HCT116 (cell line): Measurements from ENCODE around the gene STBD1. TPM values are rescaled to one million over a fixed set of nuclear protein-coding genes. Genes with fewer than 3 reads are reported as not detected.

Experiments
- ATAC-seq: fragments of 200-7000 bp; cut with Tn5 transposase; 2 replicates; pipeline ENCODE4 v1.9.1; 2020; ENCODE audit warnings: mild to moderate bottlenecking, moderate library complexity
- BruUV-seq: library from RNA; stranded (reverse); fragments of 400-500 nt; replicated peaks from 2 replicates; lab custom pipeline; 2021; lab: Mats Ljungman, UMichigan
- CTCF ChIA-PET: fragments of 300-600 bp; sonication (Branson Sonifier 250); formaldehyde crosslinking; loops from one replicate; lab custom pipeline; 2021; ENCODE audit warnings: antibody characterized with exemption; lab: Charles Lee
- POLR2A ChIA-PET: fragments of 300-600, 350-600 bp; sonication (Branson Sonifier 250); formaldehyde crosslinking; loops from one replicate; lab custom pipeline; 2021; ENCODE audit warnings: antibody characterized with exemption; lab: Charles Lee
- RAD21 ChIA-PET, 2 experiments: fragments of 300-600 bp; sonication (Branson Sonifier 250); formaldehyde crosslinking; loops; one replicate each; lab custom pipeline; 2023; ENCODE audit warnings: low total read pairs in 2 of 2; ENCODE audit not compliant: uncharacterized antibody in 2 of 2, unreplicated experiment in 2 of 2, low non-redundant PET in 1 of 2; lab: Charles Lee
- DNase-seq: peaks from one replicate; pipeline ENCODE4 v3.0.0-alpha.2; 2010; ENCODE audit warnings: low read depth, low spot score
- H2AFZ ChIP-seq: fragments of 200-600 bp; shearing (Covaris generic), sonication (generic); 2 replicates; pipeline ENCODE4 v1.6.1; 2017; ENCODE audit warnings: low read depth, mixed run types, mixed read lengths, antibody characterized with exemption, low read length; ENCODE audit not compliant: poor library complexity, severe bottlenecking
- H3K27ac ChIP-seq: 2 replicates; pipeline ENCODE4 v1.5.1; 2012; ENCODE audit warnings: low read depth, low read length
- H3K27me3 ChIP-seq: fragments of 200-600 bp; sonication (generic); 2 replicates; pipeline ENCODE4 v1.6.1; 2016; ENCODE audit warnings: mixed run types, low read length, mixed read lengths; ENCODE audit not compliant: insufficient read depth
- H3K36me3 ChIP-seq, 2 experiments: fragments of 200-500 bp in 1 of 2; fragments of 200-600 bp in 1 of 2; sonication (Bioruptor generic) in 1 of 2; sonication (generic) in 1 of 2; 2 replicates each; pipeline versions ENCODE4 v1.5.1 to v1.6.1; 2014 to 2016; ENCODE audit warnings: low read length in 2 of 2, inconsistent platforms in 1 of 2, mixed read lengths in 1 of 2, mixed run types in 1 of 2; ENCODE audit not compliant: insufficient read depth in 2 of 2, control insufficient read depth in 1 of 2
- H3K4me1 ChIP-seq, 2 experiments: fragments of 200-600 bp in 1 of 2; sonication (generic) in 1 of 2; 2 replicates each; pipeline versions ENCODE4 v1.5.1 to v1.6.1; 2012 to 2017; ENCODE audit warnings: low read length in 2 of 2, inconsistent platforms in 1 of 2, mild to moderate bottlenecking in 1 of 2, mixed read lengths in 1 of 2, mixed run types in 1 of 2, moderate library complexity in 1 of 2; ENCODE audit not compliant: insufficient read depth in 2 of 2, control insufficient read depth in 1 of 2
- H3K4me2 ChIP-seq: fragments of 200-600 bp; sonication (generic); 2 replicates; pipeline ENCODE4 v1.6.1; 2017; ENCODE audit warnings: mixed run types, low read length, mixed read lengths
- H3K4me3 ChIP-seq, 2 experiments: fragments of 200-600 bp in 1 of 2; sonication (generic) in 1 of 2; replicated peaks in 1 of 2; 2 replicates each; pipeline ENCODE4 v1.5.1; 2011 to 2016; ENCODE audit warnings: low read length in 2 of 2, control low read depth in 1 of 2, low read depth in 1 of 2, mild to moderate bottlenecking in 1 of 2, mixed read lengths in 1 of 2, mixed run types in 1 of 2
- H3K79me2 ChIP-seq: fragments of 200-600 bp; sonication (generic); 2 replicates; pipeline ENCODE4 v1.6.1; 2017; ENCODE audit warnings: mild to moderate bottlenecking, mixed run types, low read length, moderate library complexity, mixed read lengths; ENCODE audit not compliant: insufficient read depth
- H3K9ac ChIP-seq: fragments of 200-600 bp; sonication (generic); 2 replicates; pipeline ENCODE4 v1.6.1; 2016; ENCODE audit warnings: low read length, mixed read lengths
- H3K9me2 ChIP-seq: fragments of 200-600 bp; sonication (generic), shearing (Covaris generic); 2 replicates; pipeline ENCODE4 v1.6.1; 2017; ENCODE audit warnings: mixed run types, mild to moderate bottlenecking, moderate library complexity; ENCODE audit not compliant: insufficient read depth
- H3K9me3 ChIP-seq, 2 experiments: fragments of 200-500 bp in 1 of 2; fragments of 200-600 bp in 1 of 2; sonication (Bioruptor generic) in 1 of 2; sonication (generic) in 1 of 2; 2 replicates each; pipeline ENCODE4 v1.6.1; 2014 to 2017; ENCODE audit warnings: low read length in 2 of 2, mixed read lengths in 2 of 2, inconsistent platforms in 1 of 2, low read depth in 1 of 2, mild to moderate bottlenecking in 1 of 2, mixed run types in 1 of 2, moderate library complexity in 1 of 2; ENCODE audit not compliant: control insufficient read depth in 1 of 2, insufficient read depth in 1 of 2
- H4K20me1 ChIP-seq: fragments of 200-600 bp; sonication (generic), shearing (Covaris generic); 2 replicates; pipeline ENCODE4 v1.6.1; 2017; ENCODE audit warnings: mixed run types, mild to moderate bottlenecking, moderate library complexity; ENCODE audit not compliant: insufficient read depth
- ATF3 ChIP-seq: IDR thresholded peaks from 2 replicates; pipeline ENCODE4 v1.6.1; 2012
- CBX3 ChIP-seq: IDR thresholded peaks from 2 replicates; pipeline ENCODE4 v1.6.1; 2012; ENCODE audit warnings: low read depth
- CEBPB ChIP-seq: IDR thresholded peaks from 2 replicates; pipeline ENCODE4 v1.6.1; 2012; ENCODE audit warnings: low read depth
- CTCF ChIP-seq, 3 experiments: fragments of 200-600 bp in 1 of 3; sonication (generic) in 1 of 3; IDR thresholded peaks in 2 of 3; conservative IDR thresholded peaks in 1 of 3; 2 replicates each; pipeline ENCODE4 v1.5.1; 2012 to 2017; ENCODE audit warnings: low read depth in 2 of 3, low read length in 2 of 3, antibody characterized with exemption in 1 of 3, borderline replicate concordance in 1 of 3, control low read depth in 1 of 3, mild to moderate bottlenecking in 1 of 3, mixed read lengths in 1 of 3, mixed run types in 1 of 3, moderate library complexity in 1 of 3; ENCODE audit not compliant: insufficient read depth in 1 of 3
- ELF1 ChIP-seq: IDR thresholded peaks from 2 replicates; pipeline ENCODE4 v1.6.1; 2012; ENCODE audit warnings: low read depth, borderline replicate concordance
- FOSL1 ChIP-seq: IDR thresholded peaks from 2 replicates; pipeline ENCODE4 v1.6.1; 2012; ENCODE audit warnings: low read depth
- JUND ChIP-seq: IDR thresholded peaks from 2 replicates; pipeline ENCODE4 v1.6.1; 2012
- POLR2A ChIP-seq: IDR thresholded peaks from 2 replicates; pipeline ENCODE4 v1.7.0; 2011; ENCODE audit warnings: borderline replicate concordance; ENCODE audit not compliant: insufficient read depth, insufficient read length; ENCODE audit errors: extremely low read depth
- POLR2AphosphoS5 ChIP-seq: IDR thresholded peaks from 2 replicates; pipeline ENCODE4 v1.6.1; 2011; ENCODE audit warnings: mild to moderate bottlenecking, low read depth, low read length, moderate library complexity
- RAD21 ChIP-seq: IDR thresholded peaks from 2 replicates; pipeline ENCODE4 v1.6.1; 2012; ENCODE audit warnings: low read depth, mild to moderate bottlenecking
- REST ChIP-seq: IDR thresholded peaks from 2 replicates; pipeline ENCODE4 v1.6.1; 2012; ENCODE audit warnings: low read depth
- SIN3A ChIP-seq: IDR thresholded peaks from 2 replicates; pipeline ENCODE4 v1.6.1; 2012; ENCODE audit warnings: low read depth
- SP1 ChIP-seq: IDR thresholded peaks from 2 replicates; pipeline ENCODE4 v1.6.1; 2012; ENCODE audit warnings: low read depth
- SRF ChIP-seq: IDR thresholded peaks from 2 replicates; pipeline ENCODE4 v1.6.1; 2012; ENCODE audit warnings: low read depth
- YY1 ChIP-seq: IDR thresholded peaks from 2 replicates; pipeline ENCODE4 v1.6.1; 2011; ENCODE audit warnings: low read length, low read depth, moderate library complexity, mild to moderate bottlenecking; ENCODE audit not compliant: insufficient replicate concordance; ENCODE audit errors: extremely low read depth
- ZBTB33 ChIP-seq: IDR thresholded peaks from 2 replicates; pipeline ENCODE4 v1.6.1; 2011; ENCODE audit warnings: mild to moderate bottlenecking, low read length, moderate library complexity; ENCODE audit not compliant: insufficient replicate concordance; ENCODE audit errors: extremely low read depth
- ZFX ChIP-seq: fragments of 450-650 bp; IDR thresholded peaks from 2 replicates; pipeline ENCODE4 v1.6.1; 2017
- ZNF274 ChIP-seq: fragments of 200-500 bp; sonication (Bioruptor generic); IDR thresholded peaks from 2 replicates; pipeline ENCODE4 v1.6.1; 2014; ENCODE audit warnings: mild to moderate bottlenecking, low read depth, low read length, inconsistent platforms
- intact Hi-C: fragments of 100-400 bp; cut with micrococcal nuclease; formaldehyde crosslinking; loops from 2 replicates; pipeline ENCODE4 v1.10.0; 2022
- total RNA-seq: library from RNA; stranded (reverse); gene quantifications from one replicate; pipeline ENCODE4 v1.2.1, GENCODE V29; 2021; ENCODE audit not compliant: unreplicated experiment

STBD1 gene
- total RNA-seq, 1 experiment from 2014 or later = 5.6 TPM

- ChIA-PET POLR2A (no interaction called here), RAD21 (no interaction called here), CTCF (no interaction called here)
- Histone ChIP-seq H3K9ac (no peak overlapping the region), H3K79me2 (no peaks in the 10 kb centered on the region), H3K4me2 (no peak overlapping the region), H4K20me1 (no peaks in the 10 kb centered on the region), H3K9me2 (no peaks in the 10 kb centered on the region), H3K36me3 (no peaks in the 10 kb centered on the region), H2AFZ (no peak overlapping the region), H3K9me3 (no peaks in the 10 kb centered on the region), H3K27me3 (no peaks in the 10 kb centered on the region), H3K4me3 (no peak overlapping the region), H3K27ac (no peak overlapping the region), H3K4me1 (no peaks in the 10 kb centered on the region)
- DNase-seq (no peak), ATAC-seq (no peak)
- TF ChIP-seq ELF1 (no peak), SRF (no peak), CEBPB (no peak), FOSL1 (no peak), ZBTB33 (no peak), YY1 (no peak), SIN3A (no peak), CBX3 (no peak), REST (no peak), CTCF (IDR thresholded peaks at IDR 0.05 in 2 of 3, conservative IDR thresholded peaks at IDR 0.05 in 1 of 3; ENCODE audit: borderline replicate concordance in 1 of 3, insufficient read depth in 1 of 3, low read depth in 2 of 3, low read length in 2 of 3) (no peak), ZNF274 (no peak), POLR2A (no peak), RAD21 (no peak), POLR2AphosphoS5 (no peak), SP1 (no peak), JUND (no peak), ATF3 (no peak), ZFX (no peak)
- intact Hi-C loops = no loop called here
- no TSS peak for BruUV-seq
These were observed 36.0 kb upstream of the STBD1 start for GRCh38 chr4:76270244-76271175.
